ENCODE measurements around the gene TMEM247.

DNA sequence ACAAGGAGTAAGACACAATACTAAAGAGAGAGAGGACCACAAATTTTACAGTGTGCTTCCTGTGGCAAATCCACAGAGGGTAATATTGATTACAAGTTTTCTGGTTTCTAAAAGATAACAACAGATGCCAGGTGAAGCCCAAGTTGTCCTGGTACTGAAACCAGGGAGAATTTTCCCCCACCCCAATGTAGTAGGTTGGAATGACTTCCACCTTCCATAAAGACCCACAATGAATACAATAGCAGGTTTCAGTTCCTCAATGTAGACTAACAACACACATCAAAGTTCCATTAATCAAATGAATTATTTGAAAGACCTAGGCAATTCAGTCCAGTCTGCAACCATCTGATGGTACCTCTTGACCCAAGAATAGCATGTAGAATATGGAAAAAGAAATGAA lies 44.0 kb upstream of the TMEM247 start:
- TF ChIP-seq, protein P1, sequence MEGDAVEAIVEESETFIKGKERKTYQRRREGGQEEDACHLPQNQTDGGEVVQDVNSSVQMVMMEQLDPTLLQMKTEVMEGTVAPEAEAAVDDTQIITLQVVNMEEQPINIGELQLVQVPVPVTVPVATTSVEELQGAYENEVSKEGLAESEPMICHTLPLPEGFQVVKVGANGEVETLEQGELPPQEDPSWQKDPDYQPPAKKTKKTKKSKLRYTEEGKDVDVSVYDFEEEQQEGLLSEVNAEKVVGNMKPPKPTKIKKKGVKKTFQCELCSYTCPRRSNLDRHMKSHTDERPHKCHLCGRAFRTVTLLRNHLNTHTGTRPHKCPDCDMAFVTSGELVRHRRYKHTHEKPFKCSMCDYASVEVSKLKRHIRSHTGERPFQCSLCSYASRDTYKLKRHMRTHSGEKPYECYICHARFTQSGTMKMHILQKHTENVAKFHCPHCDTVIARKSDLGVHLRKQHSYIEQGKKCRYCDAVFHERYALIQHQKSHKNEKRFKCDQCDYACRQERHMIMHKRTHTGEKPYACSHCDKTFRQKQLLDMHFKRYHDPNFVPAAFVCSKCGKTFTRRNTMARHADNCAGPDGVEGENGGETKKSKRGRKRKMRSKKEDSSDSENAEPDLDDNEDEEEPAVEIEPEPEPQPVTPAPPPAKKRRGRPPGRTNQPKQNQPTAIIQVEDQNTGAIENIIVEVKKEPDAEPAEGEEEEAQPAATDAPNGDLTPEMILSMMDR (IDR thresholded peaks at IDR 0.05): no peak
- no peak for TF ChIP-seq POLR2A (IDR thresholded peaks at IDR 0.05)
